Measurements from ENCODE around the gene ARID4B.

- TF ChIP-seq POLR2A (IDR thresholded peaks at IDR 0.05), result no peak
- no peak for TF ChIP-seq POLR2AphosphoS5 (IDR thresholded peaks at IDR 0.05)
- no peak for TF ChIP-seq CTCF (IDR thresholded peaks at IDR 0.05)
Measured at GRCh38 chr1:235325854-235326253, 2.1 kb downstream of the ARID4B start.

Data from sigmoid colon (tissue), 4 donors.